ENCODE results near the gene SCAMP5. TPM values are rescaled to one million over a fixed set of nuclear protein-coding genes. Genes with fewer than 3 reads are reported as not detected.

Gene SCAMP5
- total RNA-seq, 1 experiment from 2014 or later: 10.7 TPM

GRCh38 chr15:74958320-74958907 is 36.9 kb upstream of the SCAMP5 start:
- no peaks in the 10 kb centered on the region for H3K9me3 Mint-ChIP-seq (ENCODE audit: low read depth, unreplicated experiment)
- CTCF ChIA-PET: interaction anchor here (0.6 kb wide), 1 partner anchor 467 kb away, joined by 4 read pairs; no protein-coding TSS in a partner anchor

GRCh38 chr15:74958908-74959585 is 36.3 kb upstream of the SCAMP5 start:
- CTCF ChIA-PET: interaction anchor here (0.6 kb wide), 1 partner anchor 467 kb away, joined by 4 read pairs; no protein-coding TSS in a partner anchor
- no peak overlapping the region for H3K4me3 Mint-ChIP-seq (ENCODE audit: low read depth, unreplicated experiment)
- DNase-seq: no peak
- H3K4me1 Mint-ChIP-seq (ENCODE audit: low read depth, unreplicated experiment): peaks cover 27% of the 10 kb centered on the region
- H3K9me3 Mint-ChIP-seq (ENCODE audit: low read depth, unreplicated experiment): no peaks in the 10 kb centered on the region
- intact Hi-C loops (cut with micrococcal nuclease; ENCODE audit: unreplicated experiment): no loop called here
- H3K27ac Mint-ChIP-seq (ENCODE audit: unreplicated experiment): no peak overlapping the region
- peaks cover 41% of the 10 kb centered on the region for H3K36me3 Mint-ChIP-seq (ENCODE audit: insufficient read depth, unreplicated experiment)
- no peak for TF ChIP-seq CTCF (IDR thresholded peaks at IDR 0.05; ENCODE audit: unreplicated experiment)
- H3K27me3 Mint-ChIP-seq (ENCODE audit: unreplicated experiment): peaks cover 58% of the 10 kb centered on the region
- no TSS peak for BruUV-seq (replicated peaks)

More at GRCh38 chr15:74958320-74958907, 36.9 kb upstream of the SCAMP5 start:
- intact Hi-C loops (cut with micrococcal nuclease; ENCODE audit: unreplicated experiment): no loop called here
- no TSS peak for BruUV-seq (replicated peaks)
- Mint-ChIP-seq H3K27me3 (ENCODE audit: unreplicated experiment) (peaks cover 56% of the 10 kb centered on the region), H3K36me3 (ENCODE audit: insufficient read depth, unreplicated experiment) (peaks cover 41% of the 10 kb centered on the region), H3K27ac (ENCODE audit: unreplicated experiment) (no peak overlapping the region), H3K4me1 (ENCODE audit: low read depth, unreplicated experiment) (peaks cover 27% of the 10 kb centered on the region), H3K4me3 (ENCODE audit: low read depth, unreplicated experiment) (peak overlapping the region; percentile 71)
- peak; percentile 63 for DNase-seq
- peak; percentile 14 for TF ChIP-seq CTCF (IDR thresholded peaks at IDR 0.05; ENCODE audit: unreplicated experiment)

GRCh38 chr15:74959586-74959939 is 35.8 kb upstream of the SCAMP5 start:
- no peak overlapping the region for H3K4me3 Mint-ChIP-seq (ENCODE audit: low read depth, unreplicated experiment)

GRCh38 chr15:74960286-74960685 is 35.1 kb upstream of the SCAMP5 start:
- CTCF ChIA-PET: interaction anchor here (0.6 to 2.9 kb wide), 2 partner anchors 10 to 659 kb away, joined by 3 to 13 read pairs; no protein-coding TSS in a partner anchor
- TF ChIP-seq CTCF (IDR thresholded peaks at IDR 0.05; ENCODE audit: unreplicated experiment): no peak
- H3K27me3 Mint-ChIP-seq (ENCODE audit: unreplicated experiment): peaks cover 58% of the 10 kb centered on the region
- H3K4me3 Mint-ChIP-seq (ENCODE audit: low read depth, unreplicated experiment): no peak overlapping the region
- no peak overlapping the region for H3K27ac Mint-ChIP-seq (ENCODE audit: unreplicated experiment)
- no TSS peak for BruUV-seq (replicated peaks)
- peaks cover 27% of the 10 kb centered on the region for H3K4me1 Mint-ChIP-seq (ENCODE audit: low read depth, unreplicated experiment)
- intact Hi-C loops (cut with micrococcal nuclease; ENCODE audit: unreplicated experiment): no loop called here
- no peak for DNase-seq
- peaks cover 32% of the 10 kb centered on the region for H3K36me3 Mint-ChIP-seq (ENCODE audit: insufficient read depth, unreplicated experiment)
- no peaks in the 10 kb centered on the region for H3K9me3 Mint-ChIP-seq (ENCODE audit: low read depth, unreplicated experiment)

More at GRCh38 chr15:74959586-74959939, 35.8 kb upstream of the SCAMP5 start:
- Mint-ChIP-seq H3K27ac (ENCODE audit: unreplicated experiment) (no peak overlapping the region), H3K27me3 (ENCODE audit: unreplicated experiment) (peaks cover 58% of the 10 kb centered on the region), H3K36me3 (ENCODE audit: insufficient read depth, unreplicated experiment) (peaks cover 39% of the 10 kb centered on the region), H3K9me3 (ENCODE audit: low read depth, unreplicated experiment) (no peaks in the 10 kb centered on the region), H3K4me1 (ENCODE audit: low read depth, unreplicated experiment) (peaks cover 27% of the 10 kb centered on the region)
- CTCF ChIA-PET: interaction anchor here (0.6 to 2.9 kb wide), 2 partner anchors 9 to 660 kb away, joined by 3 to 13 read pairs; no protein-coding TSS in a partner anchor
- no TSS peak for BruUV-seq (replicated peaks)
- DNase-seq: no peak
- no peak for TF ChIP-seq CTCF (IDR thresholded peaks at IDR 0.05; ENCODE audit: unreplicated experiment)
- intact Hi-C loops (cut with micrococcal nuclease; ENCODE audit: unreplicated experiment): no loop called here
